Endodermal cell (in vitro differentiated cells): ENCODE results near the gene LPP. TPM values are rescaled to one million over a fixed set of nuclear protein-coding genes. Genes with fewer than 3 reads are reported as not detected.

Experiments
- DNase-seq: peaks from one replicate; pipeline ENCODE4 v3.0.0-alpha.2; 2017
- H3K27ac ChIP-seq: 2 replicates; pipeline ENCODE4 v1.5.1; 2013; ENCODE audit warnings: mild to moderate bottlenecking, low read depth, low read length, moderate library complexity
- H3K27me3 ChIP-seq: 2 replicates; pipeline ENCODE4 v1.6.1; 2013; ENCODE audit warnings: mild to moderate bottlenecking, low read length, moderate library complexity; ENCODE audit not compliant: insufficient read depth, control insufficient read depth, poor library complexity, severe bottlenecking
- H3K36me3 ChIP-seq: 2 replicates; pipeline ENCODE4 v1.7.0; 2013; ENCODE audit warnings: mild to moderate bottlenecking, low read length, moderate library complexity; ENCODE audit not compliant: control insufficient read depth, insufficient read depth
- H3K4me1 ChIP-seq: one replicate; pipeline ENCODE4 v1.7.0; 2013; ENCODE audit warnings: low read length; ENCODE audit not compliant: control insufficient read depth, insufficient read depth
- H3K4me3 ChIP-seq: 2 replicates; pipeline ENCODE4 v1.5.1; 2013; ENCODE audit warnings: mild to moderate bottlenecking, low read length, moderate library complexity
- H3K9ac ChIP-seq: 2 replicates; pipeline ENCODE4 v1.6.1; 2013; ENCODE audit warnings: mild to moderate bottlenecking, low read length, moderate library complexity; ENCODE audit not compliant: poor library complexity, severe bottlenecking; ENCODE audit errors: extremely low read depth
- H3K9me3 ChIP-seq: 2 replicates; pipeline ENCODE4 v1.6.1; 2013; ENCODE audit warnings: mild to moderate bottlenecking, low read length, moderate library complexity; ENCODE audit not compliant: control insufficient read depth
- H3K27ac Mint-ChIP-seq: 2 replicates; pipeline ENCODE4 v1.8.0; 2020; ENCODE audit warnings: mixed read lengths
- H3K27me3 Mint-ChIP-seq: 2 replicates; pipeline ENCODE4 v1.8.0; 2021; ENCODE audit warnings: mild to moderate bottlenecking, mixed read lengths; ENCODE audit not compliant: insufficient read depth
- H3K36me3 Mint-ChIP-seq: 2 replicates; pipeline ENCODE4 v1.8.0; 2020; ENCODE audit warnings: low read depth, mixed read lengths
- H3K4me1 Mint-ChIP-seq: 2 replicates; pipeline ENCODE4 v1.8.0; 2020; ENCODE audit warnings: mixed read lengths
- H3K4me3 Mint-ChIP-seq: 2 replicates; pipeline ENCODE4 v1.8.0; 2020; ENCODE audit warnings: mild to moderate bottlenecking, moderate library complexity, mixed read lengths
- H3K9me3 Mint-ChIP-seq: 2 replicates; pipeline ENCODE4 v1.8.0; 2020; ENCODE audit warnings: mild to moderate bottlenecking, mixed read lengths
- CTCF ChIP-seq: fragments of 200-600 bp; sonication (generic); conservative IDR thresholded peaks from 2 replicates; pipeline ENCODE4 v1.5.0; 2021; ENCODE audit warnings: antibody characterized with exemption, mild to moderate bottlenecking
- WGBS, 2 experiments: methylation state at CpG; one replicate each; pipeline versions ENCODE4 v1.1.5 to v1.1.7; 2013; ENCODE audit warnings: missing lambda C conversion rate in 2 of 2, mixed read lengths in 1 of 2; ENCODE audit not compliant: insufficient coverage in 1 of 2, insufficient read length in 1 of 2; 5-methylcytosine and 5-hydroxymethylcytosine counted together
- total RNA-seq, 2 donors: library from RNA; stranded (reverse); fragmentation: NEBNext Ultra II Directional in 1 of 2; extraction: Animal tissue kit (Norgen Biotek cat#: 25700) in 1 of 2; gene quantifications; 2 replicates in 1 of 2; 3 replicates in 1 of 2; pipeline ENCODE4 v1.2.1, GENCODE V29; 2021

The LPP gene
- total RNA-seq, 2 donors from 2014 or later, result 78.0 to 105 TPM

GRCh38 chr3:188185717-188186251 lies 31.8 kb downstream of the LPP start:
- Histone ChIP-seq H3K4me1 (no peaks in the 10 kb centered on the region), H3K36me3 (peaks cover 33% of the 10 kb centered on the region), H3K9me3 (no peaks in the 10 kb centered on the region), H3K27me3 (no peaks in the 10 kb centered on the region), H3K4me3 (no peak overlapping the region), H3K27ac (peak overlapping the region; percentile 58), H3K9ac (no peak overlapping the region)
- H3K4me3 Mint-ChIP-seq, result no peak overlapping the region
- H3K27me3 Mint-ChIP-seq, result no peaks in the 10 kb centered on the region
- no peaks in the 10 kb centered on the region for H3K9me3 Mint-ChIP-seq
- WGBS, 2 experiments, result 73 to 100% methylated on average over 1 to 7 of the region's 7 CpGs
- H3K4me1 Mint-ChIP-seq, result peaks cover 20% of the 10 kb centered on the region
- peak overlapping the region; percentile 75 for H3K27ac Mint-ChIP-seq
- no peak for DNase-seq
- H3K36me3 Mint-ChIP-seq, result no peaks in the 10 kb centered on the region
- TF ChIP-seq CTCF, result no peak

- WGBS, 2 experiments, result 93 to 100% methylated on average over 1 to 2 of the region's 2 CpGs
- Histone ChIP-seq H3K27ac (no peak overlapping the region), H3K36me3 (peaks cover 40% of the 10 kb centered on the region), H3K4me1 (no peaks in the 10 kb centered on the region), H3K4me3 (no peak overlapping the region), H3K27me3 (no peaks in the 10 kb centered on the region), H3K9me3 (no peaks in the 10 kb centered on the region), H3K9ac (no peak overlapping the region)
- H3K4me1 Mint-ChIP-seq, result peaks cover 20% of the 10 kb centered on the region
- DNase-seq, result no peak
- no peaks in the 10 kb centered on the region for H3K27me3 Mint-ChIP-seq
- no peak overlapping the region for H3K27ac Mint-ChIP-seq
- H3K36me3 Mint-ChIP-seq, result peaks cover 4% of the 10 kb centered on the region
- H3K9me3 Mint-ChIP-seq, result no peaks in the 10 kb centered on the region
- no peak for TF ChIP-seq CTCF
- no peak overlapping the region for H3K4me3 Mint-ChIP-seq
Measured at GRCh38 chr3:188187053-188187452, 33.1 kb downstream of the LPP start.

- Histone ChIP-seq H3K27ac (no peak overlapping the region), H3K9me3 (no peaks in the 10 kb centered on the region), H3K9ac (no peak overlapping the region), H3K4me3 (no peak overlapping the region), H3K36me3 (peaks cover 40% of the 10 kb centered on the region), H3K4me1 (no peaks in the 10 kb centered on the region), H3K27me3 (no peaks in the 10 kb centered on the region)
- no peaks in the 10 kb centered on the region for H3K9me3 Mint-ChIP-seq
- H3K27me3 Mint-ChIP-seq, result no peaks in the 10 kb centered on the region
- peaks cover 6% of the 10 kb centered on the region for H3K36me3 Mint-ChIP-seq
- TF ChIP-seq CTCF, result no peak
- no peak overlapping the region for H3K4me3 Mint-ChIP-seq
- H3K27ac Mint-ChIP-seq, result no peak overlapping the region
- no peak for DNase-seq
- H3K4me1 Mint-ChIP-seq, result peaks cover 21% of the 10 kb centered on the region
Measured at GRCh38 chr3:188188911-188189310, 35.0 kb downstream of the LPP start.
